Sigmoid colon (tissue), 7 donors: ENCODE results near the gene EXT2. TPM values are rescaled to one million over a fixed set of nuclear protein-coding genes. Genes with fewer than 3 reads are reported as not detected.

Source experiments
- DNase-seq: peaks from one replicate; pipeline ENCODE4 v3.0.0-alpha.2; 2019
- H3K27ac ChIP-seq, 4 donors: fragments of 200-600 bp; sonication (generic); one replicate each; pipeline ENCODE4 v1.5.1; 2016 to 2019; ENCODE audit warnings: mild to moderate bottlenecking in 1 of 4
- H3K27me3 ChIP-seq, 3 donors: fragments of 200-600 bp; sonication (generic); one replicate each; pipeline ENCODE4 v1.5.1; 2019; ENCODE audit warnings: mild to moderate bottlenecking in 1 of 3
- H3K36me3 ChIP-seq, 4 donors: fragments of 200-600 bp; sonication (generic); one replicate each; pipeline ENCODE4 v1.5.1; 2016 to 2019
- H3K4me1 ChIP-seq, 4 donors: fragments of 200-600 bp; sonication (generic); one replicate each; pipeline ENCODE4 v1.5.1; 2017 to 2019
- H3K4me3 ChIP-seq, 4 donors: fragments of 200-600 bp; sonication (generic); one replicate each; pipeline ENCODE4 v1.5.1; 2017 to 2019; ENCODE audit warnings: mild to moderate bottlenecking in 2 of 4, moderate library complexity in 1 of 4
- H3K9me3 ChIP-seq, 4 donors: fragments of 200-600 bp in 3 of 4; sonication (generic) in 3 of 4; one replicate each; pipeline versions ENCODE4 v1.5.1 to v1.6.1; 2013 to 2019
- CTCF ChIP-seq, 4 experiments: fragments of 450-650 bp in 3 of 4; fragments of 200-600 bp in 1 of 4; IDR thresholded peaks; one replicate each; pipeline ENCODE4 v1.5.1; 2016 to 2019; ENCODE audit warnings: antibody characterized with exemption in 4 of 4, mild to moderate bottlenecking in 3 of 4, moderate library complexity in 2 of 4
- EP300 ChIP-seq, 4 donors: sonication (generic); formaldehyde crosslinking; IDR thresholded peaks; one replicate each; pipeline ENCODE4 v1.6.1; 2017; ENCODE audit warnings: antibody characterized with exemption in 4 of 4
- POLR2A ChIP-seq, 2 donors: fragments of 450-650 bp; IDR thresholded peaks; one replicate each; pipeline ENCODE4 v1.6.1; 2016; ENCODE audit warnings: antibody characterized with exemption in 2 of 2, mild to moderate bottlenecking in 2 of 2, moderate library complexity in 2 of 2
- POLR2AphosphoS5 ChIP-seq, 4 donors: sonication (generic); formaldehyde crosslinking; IDR thresholded peaks; one replicate each; pipeline ENCODE4 v1.6.1; 2017; ENCODE audit warnings: antibody characterized with exemption in 4 of 4
- WGBS, 2 donors: extraction: QIAGEN DNeasy Blood & Tissue Kit; methylation state at CpG; one replicate each; pipeline ENCODE4 v1.1.7; 2013; 5-methylcytosine and 5-hydroxymethylcytosine counted together
- intact Hi-C: fragments of 100-400 bp; cut with DNase I; formaldehyde crosslinking; loops from one replicate; pipeline ENCODE4 v1.15.1; 2023
- polyA plus RNA-seq, 3 donors: library from polyadenylated mRNA; stranded (reverse); fragments of 200-250 nt; gene quantifications; one replicate each; pipeline ENCODE4 v1.2.3, GENCODE V29; 2013
- total RNA-seq, 4 donors: library from RNA; depleted of rRNA; stranded (reverse); fragments of >200 nt; gene quantifications; one replicate each; pipeline ENCODE4 v1.1.0, GENCODE V29; 2016
- donor health status: healthy with polysubstance abuse.
- donor health status: Bipolar disorder and iron deficiency.
- donor health status: healthy.

Gene EXT2
- total and polyA plus RNA-seq, 7 donors, result 6.6 to 68.1 (median 46.3) TPM

DNA sequence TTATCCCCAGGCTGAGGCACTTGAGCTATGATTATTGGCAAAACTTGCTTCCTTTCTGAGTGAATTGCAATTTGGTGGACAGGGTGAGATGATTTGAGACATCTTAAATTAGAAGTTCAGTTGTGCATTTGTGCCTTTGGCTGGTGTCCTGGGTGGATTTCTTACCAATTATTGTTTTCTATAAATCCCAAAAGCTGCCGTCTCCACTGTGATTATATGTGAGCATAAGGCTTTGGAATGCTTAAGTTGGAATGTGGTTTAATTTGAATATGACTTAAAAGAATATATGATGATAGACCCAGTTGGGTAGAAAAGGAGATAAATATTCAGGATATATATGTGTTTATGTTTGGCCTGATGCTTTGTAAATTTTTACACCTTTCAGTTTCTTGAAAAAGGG, 70.0 kb downstream of the EXT2 start:
- no peak for DNase-seq
- Histone ChIP-seq H3K36me3 (no peaks in the 10 kb centered on the region), H3K27me3 (no peaks in the 10 kb centered on the region), H3K4me3 (no peak overlapping the region), H3K27ac (no peak overlapping the region), H3K4me1 (peaks cover 0 to 23% (median 20%) of the 10 kb centered on the region in 4 donors), H3K9me3 (no peaks in the 10 kb centered on the region)
- TF ChIP-seq POLR2AphosphoS5 (IDR thresholded peaks at IDR 0.05) (no peak), EP300 (IDR thresholded peaks at IDR 0.05) (no peak), CTCF (IDR thresholded peaks at IDR 0.05) (no peak), POLR2A (IDR thresholded peaks at IDR 0.05) (no peak)
- WGBS, 2 donors, result 92 to 100% methylated on average over 1 of the region's 1 CpG
- intact Hi-C loops, result no loop called here

DNA sequence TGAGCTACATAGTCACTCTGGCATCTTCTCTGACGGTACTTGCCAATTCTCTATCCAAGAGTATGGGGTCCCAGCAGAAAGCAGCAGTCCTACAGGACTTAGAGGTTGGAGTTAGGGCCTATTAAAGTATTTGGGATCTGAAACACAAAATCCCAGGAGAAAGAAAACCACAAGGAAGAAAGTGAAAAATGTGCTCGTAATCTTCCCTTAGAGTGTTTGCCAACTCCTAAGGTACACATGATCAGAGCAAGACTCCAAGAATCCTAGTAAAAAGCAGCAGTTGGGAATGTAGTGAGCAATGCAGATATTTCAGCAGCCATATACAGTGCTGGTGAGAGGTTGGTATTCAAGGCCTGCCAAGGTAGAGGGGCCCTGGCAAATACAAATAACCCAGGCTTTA, 71.6 kb downstream of the EXT2 start:
- Histone ChIP-seq H3K4me1 (peaks cover 0 to 23% (median 20%) of the 10 kb centered on the region in 4 donors), H3K27ac (peak overlapping the region in 2 of 4 donors; percentile 22 to 49), H3K9me3 (no peaks in the 10 kb centered on the region), H3K27me3 (no peaks in the 10 kb centered on the region), H3K36me3 (peaks cover 0 to under 1% (median 0%) of the 10 kb centered on the region in 4 donors), H3K4me3 (no peak overlapping the region)
- intact Hi-C loops, result no loop called here
- 77 to 85% methylated on average over 2 of the region's 2 CpGs for WGBS, 2 donors
- no peak for DNase-seq
- no peak for TF ChIP-seq CTCF (IDR thresholded peaks at IDR 0.05)
- TF ChIP-seq POLR2AphosphoS5 (IDR thresholded peaks at IDR 0.05), result no peak
- no peak for TF ChIP-seq EP300 (IDR thresholded peaks at IDR 0.05)
- TF ChIP-seq POLR2A (IDR thresholded peaks at IDR 0.05), result no peak

DNA sequence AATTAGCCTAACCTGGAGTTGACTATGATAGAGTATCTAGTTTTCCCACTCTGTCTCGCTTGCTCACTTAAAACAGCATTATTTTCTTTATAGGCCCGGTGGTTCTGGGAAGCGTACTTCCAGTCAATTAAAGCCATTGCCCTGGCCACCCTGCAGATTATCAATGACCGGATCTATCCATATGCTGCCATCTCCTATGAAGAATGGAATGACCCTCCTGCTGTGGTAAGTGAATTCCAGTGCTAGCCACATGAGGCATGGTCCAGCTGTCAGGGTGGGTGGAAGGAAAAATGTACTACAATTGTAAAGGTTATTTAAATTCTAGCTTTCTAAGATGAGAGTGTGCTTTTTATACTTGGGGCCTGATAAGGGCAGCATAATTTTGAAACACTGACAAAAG, 76.0 kb downstream of the EXT2 start:
- intact Hi-C loops, result no loop called here
- Histone ChIP-seq H3K4me1 (peaks cover 0 to 11% (median 10%) of the 10 kb centered on the region in 4 donors), H3K27me3 (no peaks in the 10 kb centered on the region), H3K27ac (no peak overlapping the region), H3K36me3 (peaks cover 0 to 8% (median 4%) of the 10 kb centered on the region in 4 donors), H3K4me3 (no peak overlapping the region), H3K9me3 (no peaks in the 10 kb centered on the region)
- 93 to 96% methylated on average over 4 of the region's 4 CpGs for WGBS, 2 donors
- no peak for DNase-seq
- TF ChIP-seq POLR2AphosphoS5 (IDR thresholded peaks at IDR 0.05), result no peak
- TF ChIP-seq CTCF (IDR thresholded peaks at IDR 0.05), result no peak
- TF ChIP-seq EP300 (IDR thresholded peaks at IDR 0.05), result no peak
- no peak for TF ChIP-seq POLR2A (IDR thresholded peaks at IDR 0.05)

GRCh38 chr11:44172966-44173365, 77.5 kb downstream of the EXT2 start:
- Histone ChIP-seq H3K4me3 (no peak overlapping the region), H3K4me1 (peaks cover 0 to 2% (median 0%) of the 10 kb centered on the region in 4 donors), H3K36me3 (peaks cover 0 to 8% (median 4%) of the 10 kb centered on the region in 4 donors), H3K27me3 (no peaks in the 10 kb centered on the region), H3K27ac (no peak overlapping the region), H3K9me3 (no peaks in the 10 kb centered on the region)
- 94 to 96% methylated on average over 3 of the region's 3 CpGs for WGBS, 2 donors
- no peak for TF ChIP-seq CTCF (IDR thresholded peaks at IDR 0.05)
- TF ChIP-seq POLR2A (IDR thresholded peaks at IDR 0.05), result no peak
- no peak for DNase-seq
- intact Hi-C loops, result no loop called here

DNA sequence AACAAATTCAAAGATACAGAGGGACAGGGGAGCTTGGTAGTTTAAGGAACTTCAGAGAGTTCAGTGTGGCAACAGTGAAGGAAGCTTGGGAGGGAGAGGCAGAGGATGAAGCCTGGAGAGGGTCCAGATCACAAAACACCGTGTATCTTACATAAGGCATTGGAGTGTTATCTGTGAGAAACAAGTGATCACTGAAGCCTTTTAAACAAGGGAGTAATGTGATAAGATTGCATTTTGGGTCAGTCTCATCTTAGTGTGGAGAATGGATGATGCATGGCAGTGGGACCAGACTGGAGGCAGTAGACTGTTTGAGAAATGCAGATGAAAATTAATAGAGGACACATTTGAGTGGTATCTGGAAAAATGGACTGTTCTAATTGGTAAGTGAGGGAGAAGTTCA, 79.4 kb downstream of the EXT2 start:
- H3K4me3 ChIP-seq, result no peak overlapping the region
- WGBS, 2 donors, result 94% methylated on average over 1 of the region's 1 CpG
- H3K9me3 ChIP-seq, result no peaks in the 10 kb centered on the region
- TF ChIP-seq CTCF (IDR thresholded peaks at IDR 0.05) (no peak), EP300 (IDR thresholded peaks at IDR 0.05) (no peak)
- intact Hi-C loops, result no loop called here
- H3K36me3 ChIP-seq, result peaks cover 0 to 8% (median 4%) of the 10 kb centered on the region in 4 donors
- no peak overlapping the region for H3K27ac ChIP-seq
- DNase-seq, result no peak
- H3K4me1 ChIP-seq, result peaks cover 0 to 14% (median 10%) of the 10 kb centered on the region in 4 donors
- H3K27me3 ChIP-seq, result no peaks in the 10 kb centered on the region
